ENCODE measurements around the gene ITPR2. TPM values are rescaled to one million over a fixed set of nuclear protein-coding genes. Genes with fewer than 3 reads are reported as not detected.
A peak's percentile ranks its signal among the peaks of the same experiment; 100 is the strongest.

The ITPR2 gene
- total and polyA plus RNA-seq, 2 of the 13 experiments (the other 11 are each of a cell fraction or from before 2014, with no cell fraction given) = 31.9 to 81.9 TPM

- TF ChIP-seq PTBP1 (IDR thresholded peaks at IDR 0.05; ENCODE audit: low read depth, low read length, poor library complexity, severe bottlenecking) (no peak), PPARG (CRISPR knock-in tag; conservative IDR thresholded peaks at IDR 0.05) (peak; percentile 86), ZNF644 (CRISPR knock-in tag; IDR thresholded peaks at IDR 0.05; ENCODE audit: low read depth) (peak; percentile 53; the same call in 1 of the 2 replicates), ZNF20 (CRISPR knock-in tag; IDR thresholded peaks at IDR 0.05) (no peak), GLI4 (CRISPR knock-in tag; IDR thresholded peaks at IDR 0.05; ENCODE audit: borderline replicate concordance) (no peak), GTF2F1 (IDR thresholded peaks at IDR 0.05; ENCODE audit: low read length) (no peak), ARNTL (CRISPR knock-in tag; IDR thresholded peaks at IDR 0.05) (peak; percentile 87), ZNF468 (CRISPR knock-in tag; IDR thresholded peaks at IDR 0.05) (no peak), ZNF335 (CRISPR knock-in tag; IDR thresholded peaks at IDR 0.05) (peak; percentile 58), ZNF550 (CRISPR knock-in tag; IDR thresholded peaks at IDR 0.05; ENCODE audit: borderline replicate concordance) (no peak), TCF7 (IDR thresholded peaks at IDR 0.05; ENCODE audit: low read depth) (peak; percentile 99), ZNF549 (CRISPR knock-in tag; IDR thresholded peaks at IDR 0.05) (no peak), AGO2 (optimal IDR thresholded peaks at IDR 0.05; ENCODE audit: low read depth, low read length) (no peak), PAF1 (CRISPR knock-in tag; IDR thresholded peaks at IDR 0.05) (no peak), ZNF30 (CRISPR knock-in tag; IDR thresholded peaks at IDR 0.05) (no peak), ZSCAN9 (CRISPR knock-in tag; IDR thresholded peaks at IDR 0.05; ENCODE audit: borderline replicate concordance) (peak; percentile 81), ZFP41 (CRISPR knock-in tag; IDR thresholded peaks at IDR 0.05; ENCODE audit: borderline replicate concordance) (no peak), BRF2 (CRISPR knock-in tag; IDR thresholded peaks at IDR 0.05) (no peak), ZSCAN22 (CRISPR knock-in tag; IDR thresholded peaks at IDR 0.05) (no peak), SMYD3 (CRISPR knock-in tag; IDR thresholded peaks at IDR 0.05) (no peak), MIER3 (CRISPR knock-in tag; IDR thresholded peaks at IDR 0.05; ENCODE audit: borderline replicate concordance) (peak; percentile 87), ZFAT (CRISPR knock-in tag; conservative IDR thresholded peaks at IDR 0.05) (no peak), ZNF749 (CRISPR knock-in tag; IDR thresholded peaks at IDR 0.05; ENCODE audit: borderline replicate concordance) (no peak), ZNF605 (CRISPR knock-in tag; IDR thresholded peaks at IDR 0.05) (no peak), SPEN (CRISPR knock-in tag; IDR thresholded peaks at IDR 0.05; ENCODE audit: low read depth) (peak; percentile 48; the same call in 1 of the 2 replicates)
- TF ChIP-seq, protein P1, sequence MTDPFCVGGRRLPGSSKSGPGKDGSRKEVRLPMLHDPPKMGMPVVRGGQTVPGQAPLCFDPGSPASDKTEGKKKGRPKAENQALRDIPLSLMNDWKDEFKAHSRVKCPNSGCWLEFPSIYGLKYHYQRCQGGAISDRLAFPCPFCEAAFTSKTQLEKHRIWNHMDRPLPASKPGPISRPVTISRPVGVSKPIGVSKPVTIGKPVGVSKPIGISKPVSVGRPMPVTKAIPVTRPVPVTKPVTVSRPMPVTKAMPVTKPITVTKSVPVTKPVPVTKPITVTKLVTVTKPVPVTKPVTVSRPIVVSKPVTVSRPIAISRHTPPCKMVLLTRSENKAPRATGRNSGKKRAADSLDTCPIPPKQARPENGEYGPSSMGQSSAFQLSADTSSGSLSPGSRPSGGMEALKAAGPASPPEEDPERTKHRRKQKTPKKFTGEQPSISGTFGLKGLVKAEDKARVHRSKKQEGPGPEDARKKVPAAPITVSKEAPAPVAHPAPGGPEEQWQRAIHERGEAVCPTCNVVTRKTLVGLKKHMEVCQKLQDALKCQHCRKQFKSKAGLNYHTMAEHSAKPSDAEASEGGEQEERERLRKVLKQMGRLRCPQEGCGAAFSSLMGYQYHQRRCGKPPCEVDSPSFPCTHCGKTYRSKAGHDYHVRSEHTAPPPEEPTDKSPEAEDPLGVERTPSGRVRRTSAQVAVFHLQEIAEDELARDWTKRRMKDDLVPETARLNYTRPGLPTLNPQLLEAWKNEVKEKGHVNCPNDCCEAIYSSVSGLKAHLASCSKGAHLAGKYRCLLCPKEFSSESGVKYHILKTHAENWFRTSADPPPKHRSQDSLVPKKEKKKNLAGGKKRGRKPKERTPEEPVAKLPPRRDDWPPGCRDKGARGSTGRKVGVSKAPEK (CRISPR knock-in tag; IDR thresholded peaks at IDR 0.05; ENCODE audit: borderline replicate concordance) = no peak
- TF ChIP-seq, protein P2, sequence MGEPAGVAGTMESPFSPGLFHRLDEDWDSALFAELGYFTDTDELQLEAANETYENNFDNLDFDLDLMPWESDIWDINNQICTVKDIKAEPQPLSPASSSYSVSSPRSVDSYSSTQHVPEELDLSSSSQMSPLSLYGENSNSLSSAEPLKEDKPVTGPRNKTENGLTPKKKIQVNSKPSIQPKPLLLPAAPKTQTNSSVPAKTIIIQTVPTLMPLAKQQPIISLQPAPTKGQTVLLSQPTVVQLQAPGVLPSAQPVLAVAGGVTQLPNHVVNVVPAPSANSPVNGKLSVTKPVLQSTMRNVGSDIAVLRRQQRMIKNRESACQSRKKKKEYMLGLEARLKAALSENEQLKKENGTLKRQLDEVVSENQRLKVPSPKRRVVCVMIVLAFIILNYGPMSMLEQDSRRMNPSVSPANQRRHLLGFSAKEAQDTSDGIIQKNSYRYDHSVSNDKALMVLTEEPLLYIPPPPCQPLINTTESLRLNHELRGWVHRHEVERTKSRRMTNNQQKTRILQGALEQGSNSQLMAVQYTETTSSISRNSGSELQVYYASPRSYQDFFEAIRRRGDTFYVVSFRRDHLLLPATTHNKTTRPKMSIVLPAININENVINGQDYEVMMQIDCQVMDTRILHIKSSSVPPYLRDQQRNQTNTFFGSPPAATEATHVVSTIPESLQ (CRISPR knock-in tag; conservative IDR thresholded peaks at IDR 0.05) = 0 out of 2 replicates have a peak, but pooled peaks have one; percentile 69
These were observed 88.1 kb downstream of the ITPR2 start (continued) for GRCh38 chr12:26744697-26745440.
